ENCODE data around the gene LDHD. TPM values are rescaled to one million over a fixed set of nuclear protein-coding genes. Genes with fewer than 3 reads are reported as not detected.

LDHD gene
- polyA plus RNA-seq, 2 of the 4 experiments (the other 2 are of a cell fraction): 0.79 to 1.1 TPM

DNA sequence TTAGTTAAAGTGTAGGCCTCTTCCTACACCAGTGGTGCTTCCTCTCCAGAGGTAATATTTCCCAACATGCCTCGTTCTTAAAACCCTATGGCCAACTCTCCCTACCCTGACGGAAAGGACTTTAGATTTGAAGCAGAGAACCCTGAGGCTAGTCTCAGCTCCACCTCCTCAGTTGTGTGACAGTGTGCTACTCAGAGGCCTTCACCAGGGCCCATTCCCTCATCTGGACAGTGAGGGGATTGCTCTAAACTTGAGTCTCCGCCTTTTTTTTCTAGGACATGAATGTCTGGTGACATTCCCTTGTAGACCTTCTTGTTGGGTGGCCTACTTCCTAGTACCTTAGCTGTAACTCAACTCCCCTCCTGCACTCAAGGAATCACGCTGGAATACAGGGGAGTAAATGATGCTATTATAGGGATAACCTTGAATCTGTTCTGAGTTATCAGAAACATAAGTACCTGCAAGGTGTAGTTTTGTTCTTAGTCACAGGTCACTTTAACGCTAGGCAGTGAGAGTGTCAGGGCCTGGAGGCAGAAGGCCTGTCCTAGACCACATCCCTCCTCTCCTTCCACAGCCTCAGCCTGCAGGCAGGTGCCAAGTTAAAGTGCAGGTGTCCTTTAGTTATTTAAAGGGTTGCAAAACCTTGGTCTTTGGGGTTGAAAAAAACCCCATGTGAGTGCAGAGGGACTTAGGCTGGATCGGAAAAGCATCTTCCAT lies 26.9 kb downstream of the LDHD start:
- Histone ChIP-seq H3K4me2 (no peak overlapping the region), H3K27ac (no peak overlapping the region), H3K9me3 (no peaks in the 10 kb centered on the region), H3K4me3 (no peak overlapping the region), H3K4me1 (peaks cover 58% of the 10 kb centered on the region)
- no peak for DNase-seq (ENCODE audit: low read depth in 1 of 2, low spot score in 1 of 2)
- ATAC-seq: peak in 1 of 2 experiments; percentile 42; a peak in 2 of 6 replicates
- TF ChIP-seq TFCP2L1 (CRISPR knock-in tag; IDR thresholded peaks at IDR 0.05) (no peak), FOSL2 (IDR thresholded peaks at IDR 0.05) (no peak), FOSL2 (CRISPR knock-in tag; IDR thresholded peaks at IDR 0.05) (no peak), CHD2 (IDR thresholded peaks at IDR 0.05; ENCODE audit: low read length, partially characterized antibody) (no peak), NR3C1 (IDR thresholded peaks at IDR 0.05) (no peak), CEBPB (IDR thresholded peaks at IDR 0.05) (no peak), HEYL (CRISPR knock-in tag; IDR thresholded peaks at IDR 0.05) (no peak), RAD21 (conservative IDR thresholded peaks at IDR 0.05 in 1 of 2, IDR thresholded peaks at IDR 0.05 in 1 of 2) (no peak), FOSB (CRISPR knock-in tag; IDR thresholded peaks at IDR 0.05) (no peak), RARB (CRISPR knock-in tag; IDR thresholded peaks at IDR 0.05) (no peak), SMC3 (IDR thresholded peaks at IDR 0.05) (no peak), ZFP36 (IDR thresholded peaks at IDR 0.05; ENCODE audit: borderline replicate concordance, partially characterized antibody) (no peak), HOXA7 (CRISPR knock-in tag; IDR thresholded peaks at IDR 0.05) (no peak), MYC (IDR thresholded peaks at IDR 0.05; ENCODE audit: borderline replicate concordance, low read length) (no peak), ZC3H11A (IDR thresholded peaks at IDR 0.05) (no peak), KDM1A (IDR thresholded peaks at IDR 0.05; ENCODE audit: low read depth) (no peak), HOXB5 (CRISPR knock-in tag; IDR thresholded peaks at IDR 0.05) (no peak), RFX5 (IDR thresholded peaks at IDR 0.05) (no peak), ZNF302 (CRISPR knock-in tag; IDR thresholded peaks at IDR 0.05) (no peak)
- TF ChIP-seq, protein P1, sequence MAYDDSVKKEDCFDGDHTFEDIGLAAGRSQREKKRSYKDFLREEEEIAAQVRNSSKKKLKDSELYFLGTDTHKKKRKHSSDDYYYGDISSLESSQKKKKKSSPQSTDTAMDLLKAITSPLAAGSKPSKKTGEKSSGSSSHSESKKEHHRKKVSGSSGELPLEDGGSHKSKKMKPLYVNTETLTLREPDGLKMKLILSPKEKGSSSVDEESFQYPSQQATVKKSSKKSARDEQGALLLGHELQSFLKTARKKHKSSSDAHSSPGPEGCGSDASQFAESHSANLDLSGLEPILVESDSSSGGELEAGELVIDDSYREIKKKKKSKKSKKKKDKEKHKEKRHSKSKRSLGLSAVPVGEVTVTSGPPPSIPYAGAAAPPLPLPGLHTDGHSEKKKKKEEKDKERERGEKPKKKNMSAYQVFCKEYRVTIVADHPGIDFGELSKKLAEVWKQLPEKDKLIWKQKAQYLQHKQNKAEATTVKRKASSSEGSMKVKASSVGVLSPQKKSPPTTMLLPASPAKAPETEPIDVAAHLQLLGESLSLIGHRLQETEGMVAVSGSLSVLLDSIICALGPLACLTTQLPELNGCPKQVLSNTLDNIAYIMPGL (CRISPR knock-in tag; IDR thresholded peaks at IDR 0.05; ENCODE audit: borderline replicate concordance): no peak
- FAIRE-seq: no peak
- CTCF ChIA-PET: interaction anchor here (1.0 to 2.5 kb wide), 2 partner anchors 21 to 91 kb away, joined by 3 to 8 read pairs; partner anchors contain the start of gene ZNRF1
- POLR2A ChIA-PET: no interaction called here
- 79% methylated on average over 6 of the region's 6 CpGs for WGBS (ENCODE audit: missing lambda C conversion rate)

DNA sequence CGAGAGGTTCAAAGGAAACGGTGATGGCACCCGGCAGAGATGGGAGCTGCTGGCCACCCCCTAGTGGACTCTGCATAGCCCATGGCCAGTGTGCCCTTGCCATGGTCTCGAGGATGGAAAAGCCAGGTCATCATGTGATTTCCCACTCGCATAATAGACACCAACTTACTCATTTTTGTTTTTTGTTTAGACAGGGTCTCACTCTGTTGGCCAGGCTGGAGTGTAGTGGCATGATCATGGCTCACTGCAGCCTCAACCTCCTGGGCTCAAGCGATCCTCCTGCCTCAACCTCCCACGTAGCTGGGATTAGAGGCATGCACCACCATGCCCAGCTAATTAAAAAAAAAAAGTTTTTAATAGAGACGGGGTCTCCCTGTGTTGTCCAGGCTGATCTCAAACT lies 27.6 kb downstream of the LDHD start:
- TF ChIP-seq POLR2AphosphoS2 (conservative IDR thresholded peaks at IDR 0.05; ENCODE audit: low read length): no peak
- ChIA-PET CTCF (interaction anchor here (2.6 kb wide), 1 partner anchor 22 kb away, joined by 12 read pairs; no protein-coding TSS in a partner anchor), POLR2A (no interaction called here)
- ATAC-seq (no peak), FAIRE-seq (no peak), DNase-seq (ENCODE audit: low read depth in 1 of 2, low spot score in 1 of 2) (no peak)
- H3K4me1 ChIP-seq: peaks cover 58% of the 10 kb centered on the region
- no peaks in the 10 kb centered on the region for H3K9me3 ChIP-seq
- H3K4me2 ChIP-seq: no peak overlapping the region
- no peak overlapping the region for H3K4me3 ChIP-seq
- no peak overlapping the region for H3K27ac ChIP-seq
- 84% methylated on average over 8 of the region's 8 CpGs for WGBS (ENCODE audit: missing lambda C conversion rate)

DNA sequence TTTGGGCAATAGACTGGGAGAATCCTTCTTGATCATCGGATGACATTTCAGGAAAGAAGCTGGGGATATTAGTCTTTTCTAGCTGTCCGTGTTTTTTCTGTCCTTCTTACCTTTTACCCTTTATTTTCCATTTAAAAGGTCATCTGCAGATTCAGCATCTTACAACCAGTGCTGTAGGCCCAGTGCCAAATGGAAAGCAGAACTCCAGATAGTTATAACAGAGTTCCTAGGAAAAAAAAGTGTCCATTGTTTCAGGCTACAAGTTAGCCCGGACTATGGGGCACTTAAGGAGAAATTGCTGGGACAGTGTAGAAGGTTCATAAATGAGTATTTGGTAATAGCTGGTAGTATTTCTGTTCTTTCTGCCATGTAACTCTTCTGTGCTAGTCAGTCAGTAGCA lies 28.4 kb downstream of the LDHD start:
- no peaks in the 10 kb centered on the region for H3K9me3 ChIP-seq
- FAIRE-seq (no peak), ATAC-seq (no peak), DNase-seq (ENCODE audit: low read depth in 1 of 2, low spot score in 1 of 2) (no peak)
- TF ChIP-seq SREBF2 (IDR thresholded peaks at IDR 0.05) (no peak), TFCP2L1 (CRISPR knock-in tag; IDR thresholded peaks at IDR 0.05) (no peak), NFE2L2 (conservative IDR thresholded peaks at IDR 0.05; ENCODE audit: low read length) (no peak), NPAS2 (CRISPR knock-in tag; IDR thresholded peaks at IDR 0.05; ENCODE audit: borderline replicate concordance) (no peak), HDAC2 (IDR thresholded peaks at IDR 0.05) (no peak)
- CTCF ChIA-PET: interaction anchor here (1.1 to 2.6 kb wide), 2 partner anchors 23 to 90 kb away, joined by 3 to 12 read pairs; partner anchors contain the start of gene ZNRF1
- no peak overlapping the region for H3K4me3 ChIP-seq
- peaks cover 54% of the 10 kb centered on the region for H3K4me1 ChIP-seq
- POLR2A ChIA-PET: no interaction called here
- WGBS (ENCODE audit: missing lambda C conversion rate): 92% methylated on average over 3 of the region's 3 CpGs
- no peak overlapping the region for H3K27ac ChIP-seq
- no peak overlapping the region for H3K4me2 ChIP-seq
